NT2/D1 (cell line): ENCODE results near the gene GDF15.

Source experiments
- DNase-seq: peaks from one replicate; pipeline ENCODE4 v3.0.0-alpha.2; 2011; ENCODE audit warnings: low read depth, low spot score
- H3K27me3 ChIP-seq: 2 replicates; pipeline ENCODE4 v1.6.0; 2011; ENCODE audit warnings: mild to moderate bottlenecking; ENCODE audit not compliant: insufficient read length, insufficient read depth
- H3K36me3 ChIP-seq: 2 replicates; pipeline ENCODE4 v1.6.1; 2011; ENCODE audit warnings: mild to moderate bottlenecking, low read length, mixed read lengths; ENCODE audit not compliant: insufficient read depth, insufficient read length
- H3K4me1 ChIP-seq: 2 replicates; pipeline ENCODE4 v1.5.1; 2011; ENCODE audit not compliant: insufficient read depth, insufficient read length
- H3K4me3 ChIP-seq: 2 replicates; pipeline ENCODE4 v1.5.1; 2011; ENCODE audit warnings: low read depth; ENCODE audit not compliant: insufficient read length
- H3K9ac ChIP-seq: 2 replicates; pipeline ENCODE4 v1.6.0; 2011; ENCODE audit warnings: low read depth; ENCODE audit not compliant: insufficient read length
- H3K9me3 ChIP-seq: 2 replicates; pipeline ENCODE4 v1.5.1; 2011; ENCODE audit warnings: mild to moderate bottlenecking, low read length; ENCODE audit not compliant: insufficient read depth
- SUZ12 ChIP-seq: IDR thresholded peaks from 2 replicates; pipeline ENCODE4 v1.6.1; 2011; ENCODE audit not compliant: insufficient read length, insufficient read depth; ENCODE audit errors: extremely low read depth
- YY1 ChIP-seq: IDR thresholded peaks from 2 replicates; pipeline ENCODE4 v1.6.1; 2011; ENCODE audit not compliant: insufficient read length, insufficient read depth
- ZNF274 ChIP-seq: IDR thresholded peaks from 2 replicates; pipeline ENCODE4 v1.6.1; 2011; ENCODE audit warnings: mild to moderate bottlenecking, low read depth, low read length

GDF15 gene

GRCh38 chr19:18366021-18366435 is 19.9 kb upstream of the GDF15 start:
- peaks cover 2% of the 10 kb centered on the region for H3K4me1 ChIP-seq
- no peak for DNase-seq
- no peaks in the 10 kb centered on the region for H3K36me3 ChIP-seq
- H3K9ac ChIP-seq, result no peak overlapping the region
- no peaks in the 10 kb centered on the region for H3K27me3 ChIP-seq
- no peak overlapping the region for H3K4me3 ChIP-seq
- TF ChIP-seq ZNF274 (no peak), SUZ12 (no peak), YY1 (no peak)
- no peaks in the 10 kb centered on the region for H3K9me3 ChIP-seq

GRCh38 chr19:18368504-18369222 is 17.3 kb upstream of the GDF15 start:
- Histone ChIP-seq H3K27me3 (no peaks in the 10 kb centered on the region), H3K9ac (peak overlapping the region; percentile 36), H3K36me3 (no peaks in the 10 kb centered on the region), H3K9me3 (no peaks in the 10 kb centered on the region), H3K4me1 (peaks cover 10% of the 10 kb centered on the region), H3K4me3 (no peak overlapping the region)
- DNase-seq, result no peak
- no peak for TF ChIP-seq YY1
- TF ChIP-seq SUZ12, result no peak

- peaks cover 17% of the 10 kb centered on the region for H3K4me1 ChIP-seq
- no peak overlapping the region for H3K4me3 ChIP-seq
- peak overlapping the region; percentile 34 for H3K9ac ChIP-seq
These were observed 12.5 kb upstream of the GDF15 start for GRCh38 chr19:18373407-18373891.

GRCh38 chr19:18373892-18374629 is 11.9 kb upstream of the GDF15 start:
- no peaks in the 10 kb centered on the region for H3K9me3 ChIP-seq
- DNase-seq, result peak; percentile 92
- H3K27me3 ChIP-seq, result no peaks in the 10 kb centered on the region
- H3K9ac ChIP-seq, result peak overlapping the region; percentile 34
- TF ChIP-seq YY1, result no peak
- no peak for TF ChIP-seq ZNF274
- TF ChIP-seq SUZ12, result no peak
- no peaks in the 10 kb centered on the region for H3K36me3 ChIP-seq
- H3K4me1 ChIP-seq, result peaks cover 15% of the 10 kb centered on the region
- no peak overlapping the region for H3K4me3 ChIP-seq

More at GRCh38 chr19:18373407-18373891, 12.5 kb upstream of the GDF15 start:
- DNase-seq, result no peak
- Histone ChIP-seq H3K27me3 (no peaks in the 10 kb centered on the region), H3K36me3 (no peaks in the 10 kb centered on the region), H3K9me3 (no peaks in the 10 kb centered on the region)
- no peak for TF ChIP-seq ZNF274
- no peak for TF ChIP-seq YY1
- TF ChIP-seq SUZ12, result no peak

GRCh38 chr19:18377026-18377425 is 8.9 kb upstream of the GDF15 start:
- Histone ChIP-seq H3K9me3 (no peaks in the 10 kb centered on the region), H3K4me3 (no peak overlapping the region), H3K27me3 (no peaks in the 10 kb centered on the region), H3K9ac (no peak overlapping the region), H3K36me3 (no peaks in the 10 kb centered on the region), H3K4me1 (peaks cover 15% of the 10 kb centered on the region)
- TF ChIP-seq YY1 (no peak), SUZ12 (no peak)
- no peak for DNase-seq

GRCh38 chr19:18379803-18380747 is 5.9 kb upstream of the GDF15 start:
- DNase-seq, result no peak

More at GRCh38 chr19:18379803-18380747, 5.9 kb upstream of the GDF15 start:
- TF ChIP-seq YY1 (no peak), ZNF274 (no peak), SUZ12 (no peak)
- Histone ChIP-seq H3K4me3 (no peak overlapping the region), H3K4me1 (peaks cover 6% of the 10 kb centered on the region), H3K27me3 (no peaks in the 10 kb centered on the region), H3K9ac (no peak overlapping the region), H3K9me3 (no peaks in the 10 kb centered on the region), H3K36me3 (no peaks in the 10 kb centered on the region)
